IMR-90 (cell line): Measurements from ENCODE around the gene NEAT1. TPM values are rescaled to one million over a fixed set of nuclear protein-coding genes. Genes with fewer than 3 reads are reported as not detected.
"Not testable (repeated sequence)": the region's sequence is repeated elsewhere in the genome, so short reads cannot be mapped to it uniquely, and the experiment has no call there.

Experiments
- ATAC-seq: fragments of 200-7000 bp; cut with Tn5 transposase; 2 replicates; pipeline ENCODE4 v1.9.1; 2020; ENCODE audit warnings: low read depth, mild to moderate bottlenecking, moderate library complexity
- BruUV-seq: library from RNA; stranded (reverse); fragments of 400-500 nt; replicated peaks from 2 replicates; lab custom pipeline; 2021; lab: Mats Ljungman, UMichigan
- CTCF ChIA-PET: fragments of 300-600 bp; formaldehyde crosslinking; extraction: SDS; loops from one replicate; lab custom pipeline; 2021; ENCODE audit warnings: antibody characterized with exemption; lab: Yijun Ruan, JAX
- POLR2A ChIA-PET: fragments of 300-600 bp; sonication (Branson Sonifier 250); formaldehyde crosslinking; loops from one replicate; lab custom pipeline; 2022; ENCODE audit warnings: antibody characterized with exemption; ENCODE audit not compliant: unreplicated experiment; lab: Charles Lee
- DNase-seq: peaks from one replicate; pipeline ENCODE4 v3.0.0; 2013
- H2AFZ ChIP-seq: replicated peaks from 2 replicates; pipeline ENCODE3; 2013; ENCODE audit warnings: low read length, mild to moderate bottlenecking; ENCODE audit not compliant: poor library complexity
- H2AK5ac ChIP-seq: 2 replicates; pipeline ENCODE4 v1.6.1; 2013; ENCODE audit warnings: low read depth, low read length, inconsistent platforms
- H2AK9ac ChIP-seq: replicated peaks from 2 replicates; pipeline ENCODE3; 2013; ENCODE audit warnings: mild to moderate bottlenecking, low read depth, low read length, moderate library complexity; ENCODE audit not compliant: poor library complexity
- H2BK120ac ChIP-seq: 2 replicates; pipeline ENCODE4 v1.6.1; 2013; ENCODE audit warnings: low read depth, low read length, inconsistent platforms
- H2BK15ac ChIP-seq: 3 replicates; pipeline ENCODE4 v1.6.1; 2013; ENCODE audit warnings: low read depth, low read length, inconsistent platforms
- H2BK20ac ChIP-seq: 2 replicates; pipeline ENCODE4 v1.6.1; 2013; ENCODE audit warnings: low read depth, mild to moderate bottlenecking, inconsistent platforms, low read length, moderate library complexity
- H2BK5ac ChIP-seq: 2 replicates; pipeline ENCODE4 v1.6.1; 2013; ENCODE audit warnings: mild to moderate bottlenecking, low read depth, low read length, inconsistent platforms; ENCODE audit not compliant: poor library complexity, severe bottlenecking
- H3K14ac ChIP-seq: replicated peaks from 2 replicates; pipeline ENCODE4 v1.6.1; 2013; ENCODE audit warnings: low read depth, low read length, inconsistent platforms
- H3K18ac ChIP-seq: 2 replicates; pipeline ENCODE4 v1.6.1; 2013; ENCODE audit warnings: low read depth, low read length, control low read depth
- H3K23ac ChIP-seq: 2 replicates; pipeline ENCODE4 v1.6.1; 2013; ENCODE audit warnings: low read depth, low read length, inconsistent platforms
- H3K27ac ChIP-seq: 2 replicates; pipeline ENCODE4 v1.5.1; 2013; ENCODE audit warnings: mild to moderate bottlenecking, control low read depth, low read length; ENCODE audit not compliant: insufficient read depth
- H3K27me3 ChIP-seq: 2 replicates; pipeline ENCODE4 v1.6.1; 2013; ENCODE audit warnings: low read length; ENCODE audit not compliant: control insufficient read depth, insufficient read depth
- H3K36me3 ChIP-seq: 2 replicates; pipeline ENCODE4 v1.6.1; 2013; ENCODE audit warnings: low read length, mixed read lengths; ENCODE audit not compliant: control insufficient read depth, insufficient read depth
- H3K4ac ChIP-seq: 2 replicates; pipeline ENCODE4 v1.6.1; 2013; ENCODE audit warnings: low read depth, low read length, inconsistent platforms
- H3K4me1 ChIP-seq: 2 replicates; pipeline ENCODE4 v1.6.1; 2013; ENCODE audit warnings: low read length, mixed read lengths; ENCODE audit not compliant: control insufficient read depth, insufficient read depth
- H3K4me2 ChIP-seq: 2 replicates; pipeline ENCODE4 v1.6.1; 2013; ENCODE audit warnings: low read depth, mild to moderate bottlenecking, control low read depth, low read length, moderate library complexity
- H3K4me3 ChIP-seq: 2 replicates; pipeline ENCODE4 v1.5.1; 2013; ENCODE audit warnings: low read depth, mild to moderate bottlenecking, control low read depth, low read length, moderate library complexity; ENCODE audit not compliant: insufficient read depth
- H3K56ac ChIP-seq: 2 replicates; pipeline ENCODE4 v1.6.1; 2013; ENCODE audit warnings: low read length, inconsistent platforms; ENCODE audit not compliant: insufficient read depth; ENCODE audit errors: extremely low read depth
- H3K79me1 ChIP-seq, 2 experiments: 2 replicates each; pipeline ENCODE4 v1.6.1; 2013; ENCODE audit warnings: low read length in 2 of 2, inconsistent platforms in 1 of 2, low read depth in 1 of 2
- H3K9ac ChIP-seq: 2 replicates; pipeline ENCODE4 v1.6.1; 2013; ENCODE audit warnings: low read depth, low read length, control low read depth
- H3K9me1 ChIP-seq: 2 replicates; pipeline ENCODE4 v1.6.1; 2013; ENCODE audit warnings: low read length, inconsistent platforms; ENCODE audit not compliant: insufficient read depth
- H3K9me3 ChIP-seq: 2 replicates; pipeline ENCODE4 v1.6.1; 2013; ENCODE audit warnings: low read length; ENCODE audit not compliant: control insufficient read depth, insufficient read depth
- H4K20me1 ChIP-seq: 2 replicates; pipeline ENCODE4 v1.6.1; 2013; ENCODE audit warnings: low read length, inconsistent platforms; ENCODE audit not compliant: insufficient read depth
- H4K5ac ChIP-seq: 2 replicates; pipeline ENCODE4 v1.6.1; 2013; ENCODE audit warnings: mild to moderate bottlenecking, low read depth, low read length, control low read depth
- H4K8ac ChIP-seq, 2 experiments: 2 replicates each; pipeline ENCODE4 v1.6.1; 2013; ENCODE audit warnings: low read depth in 2 of 2, low read length in 2 of 2, control low read depth in 1 of 2, inconsistent platforms in 1 of 2
- H4K91ac ChIP-seq: 2 replicates; pipeline ENCODE4 v1.6.1; 2013; ENCODE audit warnings: low read depth, low read length, inconsistent platforms; ENCODE audit not compliant: insufficient read depth
- CEBPB ChIP-seq: IDR thresholded peaks from 2 replicates; pipeline ENCODE4 v1.6.1; 2012; ENCODE audit warnings: low read depth, low read length, improper control_type of control experiment
- WGBS, 2 experiments: methylation state at CpG; one replicate each; pipeline versions ENCODE4 v1.1.5 to v1.1.7; 2013; ENCODE audit warnings: missing lambda C conversion rate in 2 of 2; ENCODE audit not compliant: insufficient read length in 1 of 2; ENCODE audit errors: extremely low coverage in 2 of 2; 5-methylcytosine and 5-hydroxymethylcytosine counted together
- dilution Hi-C: fragments of 300-500 bp; cut with HindIII; formaldehyde crosslinking; loops from one replicate; pipeline ENCODE4 v1.14.3; 2018; ENCODE audit warnings: low sequenced_read_pairs; ENCODE audit not compliant: unreplicated experiment
- in situ Hi-C: fragments of 300-500 bp; cut with MboI; formaldehyde crosslinking; loops from 3 replicates; pipeline ENCODE4 v1.14.3; 2019; ENCODE audit warnings: low sequenced_read_pairs, inconsistent platforms, mixed read lengths
- intact Hi-C: fragments of 100-400 bp; cut with micrococcal nuclease; formaldehyde crosslinking; loops from 2 replicates; pipeline ENCODE4 v1.10.0; 2022
- polyA plus RNA-seq, 3 experiments: library from polyadenylated mRNA; depleted of rRNA; stranded (reverse); fragments of >200 nt; gene quantifications; 2 replicates each; pipeline ENCODE4 v1.2.3, GENCODE V29; 2012; ENCODE audit warnings: low replicate concordance in 1 of 3
- total RNA-seq: library from RNA; depleted of rRNA; stranded (reverse); fragments of >200 nt; gene quantifications from 2 replicates; pipeline ENCODE4 v1.2.3, GENCODE V29; 2012

The NEAT1 gene
- total and polyA plus RNA-seq, 2 of the 4 experiments (the other 2 are of a cell fraction), result 30.1 to 114 TPM

DNA sequence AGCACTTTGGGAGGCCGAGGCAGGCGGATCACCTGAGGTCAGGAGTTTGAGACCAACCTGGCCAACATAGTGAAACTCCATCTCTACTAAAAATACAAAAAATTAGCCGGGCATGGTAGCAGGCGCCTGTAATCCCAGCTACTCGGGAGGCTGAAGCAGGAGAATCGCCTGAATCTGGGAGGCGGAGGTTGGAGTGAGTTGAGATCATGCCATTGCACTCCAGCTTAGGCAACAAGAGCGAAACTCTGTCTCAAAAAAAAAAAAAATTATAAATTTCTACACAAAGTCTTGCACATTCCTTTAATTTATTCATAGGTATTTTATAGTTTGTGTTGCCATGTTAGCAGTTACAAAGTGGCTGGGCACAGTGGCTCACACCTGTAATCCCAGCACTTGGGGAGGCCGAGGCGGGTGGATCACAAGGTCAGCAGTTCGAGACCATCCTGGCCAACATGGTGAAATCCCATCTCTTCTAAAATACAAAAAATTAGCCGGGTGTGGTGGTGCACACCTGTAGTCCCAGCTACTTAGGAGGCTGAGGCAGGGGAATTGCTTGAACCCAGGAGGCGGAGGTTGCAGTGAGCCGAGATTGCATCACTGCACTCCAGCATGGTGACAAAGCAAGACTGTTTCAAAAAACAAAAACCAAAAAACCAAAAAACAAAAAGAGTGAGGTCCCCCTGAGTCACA is 50.1 kb downstream of the NEAT1 start:
- H3K27ac ChIP-seq, result peak overlapping the region; percentile 69; the same call in 1 of the 2 replicates
- H3K9ac ChIP-seq, H3K9me3 ChIP-seq, DNase-seq, dilution Hi-C loops, H3K18ac ChIP-seq, H2AFZ ChIP-seq, H3K36me3 ChIP-seq, H3K27me3 ChIP-seq, ATAC-seq, H4K20me1 ChIP-seq, H4K5ac ChIP-seq, BruUV-seq, H3K56ac ChIP-seq, H2AK9ac ChIP-seq, H3K23ac ChIP-seq: not testable (repeated sequence)
- H2BK15ac ChIP-seq, result peak overlapping the region; percentile 91; the same call in 1 of the 3 replicates
- H3K4ac ChIP-seq, result peak overlapping the region; percentile 85
- in situ Hi-C loops (loop anchor here (5.0 kb wide), 1 partner anchor 35 kb away; no protein-coding TSS in a partner anchor), intact Hi-C loops (loop anchor here (5.0 kb wide), 1 partner anchor 35 kb away; no protein-coding TSS in a partner anchor)
- H4K8ac ChIP-seq, result peak overlapping the region in 1 of 2 experiments; percentile 27; a peak in 1 of 4 replicates
- peaks cover 14% of the 10 kb centered on the region for H3K9me1 ChIP-seq
- H3K4me3 ChIP-seq, result peak overlapping the region; percentile 13; the same call in 1 of the 2 replicates
- 100% methylated on average over 4 of the region's 14 CpGs; no CpG with 5 or more reads in 1 of the 2 experiments for WGBS, 2 experiments
- H4K91ac ChIP-seq, result peak overlapping the region; percentile 54; the same call in 1 of the 2 replicates
- peak overlapping the region; percentile 97; the same call in 1 of the 2 replicates for H2AK5ac ChIP-seq
- H3K79me1 ChIP-seq, result peaks cover 6 to 62% of the 10 kb centered on the region in 2 experiments; a peak in 3 of 4 replicates
- peaks cover 14% of the 10 kb centered on the region for H3K4me1 ChIP-seq
- ChIA-PET CTCF (interaction anchor here (0.8 to 2.8 kb wide), 5 partner anchors 11 to 38 kb away, joined by 3 to 10 read pairs (median 8); no protein-coding TSS in a partner anchor), POLR2A (interaction anchor here (0.6 to 3.3 kb wide), 8 partner anchors 16 to 49 kb away, joined by 3 to 74 read pairs (median 4); partner anchors contain the start of gene MALAT1)
- peak; percentile 9; the same call in 1 of the 2 replicates for TF ChIP-seq CEBPB
- H2BK5ac ChIP-seq, result peak overlapping the region; percentile 81
- H2BK20ac ChIP-seq, result peak overlapping the region; percentile 81; the same call in 1 of the 2 replicates
- peak overlapping the region; percentile 37 for H3K4me2 ChIP-seq
- H2BK120ac ChIP-seq, result peak overlapping the region; percentile 83; the same call in 1 of the 2 replicates
- H3K14ac ChIP-seq, result peak overlapping the region; percentile 79; the same call in 1 of the 2 replicates
